NB4 (cell line): ENCODE measurements around the gene INHBC.

Experiments
- CTCF ChIP-seq: IDR thresholded peaks from one replicate; pipeline ENCODE4 v1.5.1; 2012; ENCODE audit warnings: low read depth, low read length
- MAX ChIP-seq: IDR thresholded peaks from 2 replicates; pipeline ENCODE4 v1.6.1; 2011; ENCODE audit warnings: low read depth, low read length
- POLR2A ChIP-seq: IDR thresholded peaks from 2 replicates; pipeline ENCODE4 v1.6.1; 2011; ENCODE audit warnings: mild to moderate bottlenecking; ENCODE audit not compliant: insufficient read length; ENCODE audit errors: extremely low read depth

- no peak for TF ChIP-seq CTCF
- no peak for TF ChIP-seq POLR2A
- TF ChIP-seq MAX = no peak
Measured at GRCh38 chr12:57474430-57474829, 39.8 kb downstream of the INHBC start.
